Thoracic aorta (tissue), 2 donors: ENCODE data around the gene SAPCD2. TPM values are rescaled to one million over a fixed set of nuclear protein-coding genes. Genes with fewer than 3 reads are reported as not detected.

ENCODE experiments used
- ATAC-seq: fragments of 150-250 bp; one replicate; pipeline ENCODE4 v1.8.0; 2017; ENCODE audit warnings: low read depth; ENCODE audit not compliant: insufficient number of reproducible peaks, low FRiP score
- DNase-seq: peaks from one replicate; pipeline ENCODE4 v3.0.0-alpha.2; 2020; ENCODE audit warnings: low spot score
- H3K27ac ChIP-seq, 2 donors: fragments of 200-600 bp; sonication (generic); 1 replicate in 1 of 2; 2 replicates in 1 of 2; pipeline ENCODE4 v1.5.1; 2016; ENCODE audit warnings: mild to moderate bottlenecking in 2 of 2, moderate library complexity in 2 of 2
- H3K27me3 ChIP-seq: fragments of 200-600 bp; sonication (generic); replicated peaks from 2 replicates; pipeline ENCODE4 v1.6.0; 2016; ENCODE audit warnings: mild to moderate bottlenecking; ENCODE audit not compliant: insufficient read depth
- H3K36me3 ChIP-seq: fragments of 200-600 bp; sonication (generic); one replicate; pipeline ENCODE4 v1.5.1; 2016
- H3K4me1 ChIP-seq, 2 donors: fragments of 200-600 bp; sonication (generic); 1 replicate in 1 of 2; 2 replicates in 1 of 2; pipeline versions ENCODE4 v1.5.1 to v1.6.0; 2016; ENCODE audit warnings: low read depth in 2 of 2, mild to moderate bottlenecking in 1 of 2; ENCODE audit not compliant: control insufficient read depth in 1 of 2
- H3K4me3 ChIP-seq: fragments of 200-600 bp; sonication (generic); 2 replicates; pipeline ENCODE4 v1.5.1; 2016; ENCODE audit warnings: mild to moderate bottlenecking
- H3K9me3 ChIP-seq: fragments of 200-600 bp; sonication (generic); 2 replicates; pipeline ENCODE4 v1.5.1; 2016
- total RNA-seq, 2 donors: library from RNA; depleted of rRNA; stranded (reverse); fragments of >200 nt; gene quantifications; one replicate each; pipeline versions ENCODE4 v1.1.0 to v1.2.3, GENCODE V29; 2016
- TF ChIP-seq, protein P1 (sequence below): fragments of 200-600 bp; sonication (generic); IDR thresholded peaks from one replicate; pipeline ENCODE4 v1.5.1; 2019; ENCODE audit warnings: antibody characterized with exemption

Gene SAPCD2
- total RNA-seq, 2 donors from 2014 or later, result 0.41 to 0.92 TPM

DNA sequence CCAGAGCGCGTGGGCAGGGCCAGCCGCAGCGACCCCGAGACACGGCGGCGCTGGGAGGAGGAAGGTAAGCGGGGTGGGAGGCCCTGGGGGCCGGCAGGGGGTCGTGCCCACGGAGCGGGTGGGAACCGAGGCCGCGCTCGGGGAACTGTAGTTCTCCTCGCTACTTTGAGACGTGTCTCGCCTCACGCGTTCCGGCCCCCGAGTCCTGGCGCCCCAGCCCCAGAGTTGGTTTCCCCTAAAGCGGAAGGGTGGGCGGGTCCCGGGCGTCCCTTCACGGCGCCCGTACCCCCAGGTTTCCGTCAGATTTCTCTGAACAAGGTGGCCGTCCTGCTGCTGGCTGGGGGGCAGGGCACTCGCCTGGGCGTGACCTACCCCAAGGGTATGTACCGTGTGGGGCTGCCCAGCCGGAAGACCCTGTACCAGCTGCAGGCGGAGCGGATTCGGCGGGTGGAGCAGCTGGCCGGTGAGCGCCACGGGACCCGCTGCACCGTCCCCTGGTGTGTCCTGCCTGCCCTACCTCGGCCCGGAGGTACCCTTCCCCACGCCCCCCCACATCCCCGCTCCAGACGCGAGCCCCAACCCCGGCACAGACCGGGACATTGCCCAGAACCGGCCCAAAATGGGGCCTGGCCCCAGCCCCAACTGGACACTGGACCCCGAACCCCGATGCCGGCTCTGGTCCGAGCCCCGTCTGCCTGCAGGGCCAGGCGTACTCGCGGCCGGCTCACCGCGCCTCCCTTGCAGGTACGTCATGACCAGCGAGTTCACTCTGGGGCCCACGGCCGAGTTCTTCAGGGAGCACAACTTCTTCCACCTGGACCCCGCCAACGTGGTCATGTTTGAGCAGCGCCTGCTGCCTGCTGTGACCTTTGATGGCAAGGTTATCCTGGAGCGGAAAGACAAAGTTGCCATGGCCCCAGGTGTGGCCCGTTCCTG, 7.7 kb upstream of the SAPCD2 start:
- ATAC-seq (no peak), DNase-seq (no peak)
- Histone ChIP-seq H3K4me3 (peak overlapping the region; percentile 80), H3K27ac (no peak overlapping the region), H3K9me3 (no peaks in the 10 kb centered on the region), H3K4me1 (peaks cover 11 to 21% of the 10 kb centered on the region in 2 donors), H3K27me3 (no peaks in the 10 kb centered on the region), H3K36me3 (peaks cover 10% of the 10 kb centered on the region)
- TF ChIP-seq, protein P1, sequence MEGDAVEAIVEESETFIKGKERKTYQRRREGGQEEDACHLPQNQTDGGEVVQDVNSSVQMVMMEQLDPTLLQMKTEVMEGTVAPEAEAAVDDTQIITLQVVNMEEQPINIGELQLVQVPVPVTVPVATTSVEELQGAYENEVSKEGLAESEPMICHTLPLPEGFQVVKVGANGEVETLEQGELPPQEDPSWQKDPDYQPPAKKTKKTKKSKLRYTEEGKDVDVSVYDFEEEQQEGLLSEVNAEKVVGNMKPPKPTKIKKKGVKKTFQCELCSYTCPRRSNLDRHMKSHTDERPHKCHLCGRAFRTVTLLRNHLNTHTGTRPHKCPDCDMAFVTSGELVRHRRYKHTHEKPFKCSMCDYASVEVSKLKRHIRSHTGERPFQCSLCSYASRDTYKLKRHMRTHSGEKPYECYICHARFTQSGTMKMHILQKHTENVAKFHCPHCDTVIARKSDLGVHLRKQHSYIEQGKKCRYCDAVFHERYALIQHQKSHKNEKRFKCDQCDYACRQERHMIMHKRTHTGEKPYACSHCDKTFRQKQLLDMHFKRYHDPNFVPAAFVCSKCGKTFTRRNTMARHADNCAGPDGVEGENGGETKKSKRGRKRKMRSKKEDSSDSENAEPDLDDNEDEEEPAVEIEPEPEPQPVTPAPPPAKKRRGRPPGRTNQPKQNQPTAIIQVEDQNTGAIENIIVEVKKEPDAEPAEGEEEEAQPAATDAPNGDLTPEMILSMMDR, result no peak

DNA sequence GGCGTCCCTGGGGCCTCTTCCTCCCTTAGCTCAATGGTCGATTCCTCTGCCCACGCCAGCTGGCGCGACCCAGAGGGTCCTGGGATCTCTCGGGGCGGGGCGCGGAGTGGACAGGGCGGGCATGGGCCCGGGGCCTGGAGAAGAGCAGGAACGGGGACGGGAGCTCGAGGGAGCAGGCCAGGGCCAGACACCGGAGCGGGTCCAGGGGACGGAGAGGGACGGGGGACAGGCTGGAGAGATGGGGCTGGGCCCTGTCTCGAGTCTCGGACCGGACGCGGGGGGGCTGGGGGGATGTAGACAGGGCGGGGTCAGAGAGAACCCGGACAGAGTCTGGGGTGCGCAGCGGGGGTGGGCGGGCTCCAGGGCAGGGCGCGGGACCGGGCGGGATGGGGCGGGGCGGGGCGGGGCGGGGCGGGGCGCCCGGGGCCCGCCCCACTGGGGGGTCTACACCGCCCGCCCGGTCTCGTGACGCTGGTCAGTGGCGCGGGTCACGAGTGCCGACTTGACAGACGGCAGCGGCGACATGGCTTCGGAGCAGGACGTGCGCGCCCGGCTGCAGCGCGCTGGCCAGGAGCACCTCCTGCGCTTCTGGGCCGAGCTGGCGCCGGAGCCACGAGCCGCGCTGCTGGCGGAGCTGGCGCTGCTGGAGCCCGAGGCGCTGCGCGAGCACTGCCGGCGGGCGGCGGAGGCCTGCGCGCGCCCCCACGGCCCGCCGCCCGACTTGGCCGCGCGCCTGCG, 6.8 kb upstream of the SAPCD2 start, which contains the start of gene UAP1L1:
UAP1L1 (plus strand) TSS at position 508 of the 738 bp plus-strand sequence; CDS start at position 524, 16 bp downstream.
- H3K4me1 ChIP-seq, result peaks cover 11 to 21% of the 10 kb centered on the region in 2 donors
- peak within 1 kb of the TSS in 1 of 2 donors; percentile 9 for H3K27ac ChIP-seq
- DNase-seq (no peak), ATAC-seq (no peak)
- H3K9me3 ChIP-seq, result no peaks in the 10 kb centered on the region
- peaks cover 10% of the 10 kb centered on the region for H3K36me3 ChIP-seq
- H3K4me3 ChIP-seq, result peak within 1 kb of the TSS; percentile 80
- TF ChIP-seq, protein P1, result no peak
- no peaks in the 10 kb centered on the region for H3K27me3 ChIP-seq

DNA sequence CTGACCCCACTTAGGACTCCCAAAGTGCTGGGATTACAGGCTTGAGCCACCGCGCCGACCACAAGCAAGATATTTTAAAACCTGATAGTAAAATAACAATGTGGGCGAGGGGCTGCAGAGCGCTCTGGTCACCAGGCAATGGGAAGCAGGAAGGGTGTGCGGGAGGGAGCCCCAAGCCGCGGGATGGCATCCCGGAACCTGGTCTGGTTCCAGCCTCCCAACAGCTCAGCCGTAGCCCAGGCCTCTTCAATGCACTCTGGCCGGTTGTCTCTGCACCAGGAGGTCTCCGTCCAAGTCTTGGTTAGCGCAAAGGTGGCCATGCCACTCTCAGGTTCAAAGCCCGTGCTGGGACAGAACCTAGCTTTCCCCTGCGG, 6.3 kb upstream of the SAPCD2 start:
- no peaks in the 10 kb centered on the region for H3K27me3 ChIP-seq
- peak overlapping the region; percentile 80 for H3K4me3 ChIP-seq
- H3K36me3 ChIP-seq, result peaks cover 10% of the 10 kb centered on the region
- TF ChIP-seq, protein P1, result no peak
- H3K9me3 ChIP-seq, result no peaks in the 10 kb centered on the region
- peak overlapping the region in 1 of 2 donors; percentile 9 for H3K27ac ChIP-seq
- DNase-seq, result no peak
- peaks cover 11 to 21% of the 10 kb centered on the region in 2 donors for H3K4me1 ChIP-seq
- ATAC-seq, result no peak

DNA sequence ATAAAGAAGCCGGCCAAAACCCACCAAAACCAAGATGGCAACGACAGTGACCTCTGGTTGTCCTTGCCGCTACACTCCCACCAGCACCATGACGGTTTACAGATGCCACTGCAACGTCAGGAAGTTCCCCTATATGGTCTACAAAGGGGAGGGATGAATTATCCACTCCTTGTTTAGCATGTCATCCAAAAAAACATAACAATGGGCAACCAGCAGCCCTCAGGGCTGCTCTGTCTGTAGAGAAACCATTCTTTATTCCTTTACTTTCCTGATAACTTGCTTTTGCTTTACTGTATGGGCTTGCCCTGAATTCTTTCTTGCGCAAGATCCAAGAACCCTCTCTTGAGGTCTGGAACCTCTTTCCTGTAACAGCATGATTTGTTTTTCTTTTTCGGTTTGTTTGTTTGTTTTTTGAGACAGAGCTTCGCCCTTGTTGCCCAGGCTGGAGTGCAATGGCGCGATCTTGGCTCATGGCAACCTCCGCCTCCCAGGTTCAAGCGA, 5.0 kb upstream of the SAPCD2 start:
- Histone ChIP-seq H3K4me3 (no peak overlapping the region), H3K27me3 (no peaks in the 10 kb centered on the region), H3K4me1 (peaks cover 11 to 32% of the 10 kb centered on the region in 2 donors), H3K9me3 (no peaks in the 10 kb centered on the region), H3K36me3 (peaks cover 6% of the 10 kb centered on the region), H3K27ac (no peak overlapping the region)
- ATAC-seq, result no peak
- TF ChIP-seq, protein P1, result no peak
- no peak for DNase-seq
